PFSK-1 (cell line): Measurements from ENCODE around the gene MITF.

Experiments used
- FOXP2 ChIP-seq: optimal IDR thresholded peaks from 2 replicates; pipeline ENCODE3; 2011; ENCODE audit warnings: borderline replicate concordance, control low read depth, inconsistent platforms; ENCODE audit not compliant: insufficient read depth; ENCODE audit errors: extremely low read length, extremely low read depth
- POLR2AphosphoS5 ChIP-seq: IDR thresholded peaks from 2 replicates; pipeline ENCODE4 v1.6.1; 2012; ENCODE audit warnings: low read depth, mild to moderate bottlenecking, control low read depth, low read length, moderate library complexity
- SIN3A ChIP-seq: IDR thresholded peaks from 2 replicates; pipeline ENCODE4 v1.6.1; 2012; ENCODE audit warnings: mild to moderate bottlenecking, low read length, moderate library complexity, borderline replicate concordance; ENCODE audit not compliant: insufficient read depth
- TAF1 ChIP-seq: IDR thresholded peaks from 2 replicates; pipeline ENCODE4 v1.6.1; 2012; ENCODE audit warnings: low read length, control low read depth, borderline replicate concordance; ENCODE audit not compliant: insufficient read depth
- TF ChIP-seq, protein P1 (sequence below), 2 experiments: IDR thresholded peaks; 2 replicates each; pipeline versions ENCODE4 v1.6.1 to v1.8.0; 2011 to 2012; ENCODE audit warnings: low read depth in 2 of 2, low read length in 2 of 2, control low read depth in 1 of 2, inconsistent platforms in 1 of 2, mild to moderate bottlenecking in 1 of 2, moderate library complexity in 1 of 2; ENCODE audit not compliant: insufficient read depth in 1 of 2

DNA sequence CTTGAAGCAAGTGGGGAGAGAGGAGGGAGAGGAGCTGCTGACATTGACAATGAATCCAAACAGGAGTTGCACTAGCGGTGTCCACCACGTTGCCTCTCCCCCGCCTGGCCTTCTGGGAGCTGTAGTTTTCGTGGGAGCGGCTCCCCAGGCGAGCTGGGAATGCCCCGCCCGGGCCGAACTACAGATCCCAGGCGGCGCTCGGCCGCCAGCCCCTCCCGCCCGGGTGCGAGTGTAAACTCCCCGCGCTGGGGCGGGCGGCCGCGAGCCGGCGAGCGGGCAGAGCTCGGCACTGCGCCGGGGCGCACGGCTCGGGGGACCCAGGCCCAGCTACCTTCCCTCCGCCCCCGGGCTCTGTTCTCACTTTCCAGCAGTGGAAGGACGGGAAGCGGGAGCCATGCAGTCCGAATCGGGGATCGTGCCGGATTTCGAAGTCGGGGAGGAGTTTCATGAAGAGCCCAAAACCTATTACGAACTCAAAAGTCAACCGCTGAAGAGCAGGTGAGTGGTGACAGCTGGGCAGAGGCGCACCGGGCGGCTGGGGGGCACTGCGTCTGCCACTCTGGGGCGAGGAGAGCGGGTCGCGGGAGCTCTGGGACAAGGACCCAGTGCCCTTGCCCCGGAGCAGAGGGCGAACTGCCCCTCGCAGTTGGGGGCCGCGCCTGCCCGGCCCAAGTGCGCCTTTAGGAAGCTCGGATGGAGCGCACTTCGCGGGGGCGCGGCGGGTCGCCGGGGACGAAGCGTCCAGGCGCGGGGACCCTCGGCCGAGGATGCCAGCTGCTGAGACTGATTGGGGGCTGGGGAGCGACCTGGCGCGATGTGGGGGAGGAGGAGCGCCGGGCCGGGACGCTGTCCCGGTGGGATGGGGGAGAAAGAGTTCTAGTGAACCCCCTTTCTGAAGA is at the start of gene MITF:
- TF ChIP-seq POLR2AphosphoS5 (no peak), SIN3A (peak; percentile 30; the same call in 1 of the 2 replicates), TAF1 (no peak), FOXP2 (no peak)
- TF ChIP-seq, protein P1, sequence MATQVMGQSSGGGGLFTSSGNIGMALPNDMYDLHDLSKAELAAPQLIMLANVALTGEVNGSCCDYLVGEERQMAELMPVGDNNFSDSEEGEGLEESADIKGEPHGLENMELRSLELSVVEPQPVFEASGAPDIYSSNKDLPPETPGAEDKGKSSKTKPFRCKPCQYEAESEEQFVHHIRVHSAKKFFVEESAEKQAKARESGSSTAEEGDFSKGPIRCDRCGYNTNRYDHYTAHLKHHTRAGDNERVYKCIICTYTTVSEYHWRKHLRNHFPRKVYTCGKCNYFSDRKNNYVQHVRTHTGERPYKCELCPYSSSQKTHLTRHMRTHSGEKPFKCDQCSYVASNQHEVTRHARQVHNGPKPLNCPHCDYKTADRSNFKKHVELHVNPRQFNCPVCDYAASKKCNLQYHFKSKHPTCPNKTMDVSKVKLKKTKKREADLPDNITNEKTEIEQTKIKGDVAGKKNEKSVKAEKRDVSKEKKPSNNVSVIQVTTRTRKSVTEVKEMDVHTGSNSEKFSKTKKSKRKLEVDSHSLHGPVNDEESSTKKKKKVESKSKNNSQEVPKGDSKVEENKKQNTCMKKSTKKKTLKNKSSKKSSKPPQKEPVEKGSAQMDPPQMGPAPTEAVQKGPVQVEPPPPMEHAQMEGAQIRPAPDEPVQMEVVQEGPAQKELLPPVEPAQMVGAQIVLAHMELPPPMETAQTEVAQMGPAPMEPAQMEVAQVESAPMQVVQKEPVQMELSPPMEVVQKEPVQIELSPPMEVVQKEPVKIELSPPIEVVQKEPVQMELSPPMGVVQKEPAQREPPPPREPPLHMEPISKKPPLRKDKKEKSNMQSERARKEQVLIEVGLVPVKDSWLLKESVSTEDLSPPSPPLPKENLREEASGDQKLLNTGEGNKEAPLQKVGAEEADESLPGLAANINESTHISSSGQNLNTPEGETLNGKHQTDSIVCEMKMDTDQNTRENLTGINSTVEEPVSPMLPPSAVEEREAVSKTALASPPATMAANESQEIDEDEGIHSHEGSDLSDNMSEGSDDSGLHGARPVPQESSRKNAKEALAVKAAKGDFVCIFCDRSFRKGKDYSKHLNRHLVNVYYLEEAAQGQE (IDR thresholded peaks at IDR 0.05; ENCODE audit: insufficient read depth in 1 of 2, low read depth in 2 of 2, low read length in 2 of 2) = no peak
